Endothelial cell of umbilical vein (primary cell): ENCODE results near the gene ENHO. TPM values are rescaled to one million over a fixed set of nuclear protein-coding genes. Genes with fewer than 3 reads are reported as not detected.

ENCODE experiments used
- BruUV-seq: library from RNA; stranded (reverse); fragments of 400-500 nt; replicated peaks from 2 replicates; lab custom pipeline; 2021; lab: Mats Ljungman, UMichigan
- CTCF ChIA-PET: fragments of 300-600, 350-600 bp; sonication (Branson Sonifier 250); formaldehyde crosslinking; loops from one replicate; lab custom pipeline; 2021; ENCODE audit warnings: antibody characterized with exemption, inconsistent platforms; lab: Charles Lee
- POLR2A ChIA-PET: fragments of 300-600, 350-600 bp; sonication (Branson Sonifier 250); formaldehyde crosslinking; loops from one replicate; lab custom pipeline; 2021; ENCODE audit warnings: antibody characterized with exemption, inconsistent platforms; lab: Charles Lee
- DNase-seq: peaks from one replicate; pipeline ENCODE4 v3.0.0-alpha.2; 2011; ENCODE audit warnings: low read depth, low spot score
- FAIRE-seq: peaks from 2 replicates; lab custom pipeline; 2011; peaks lifted over from hg19 to GRCh38; lab: Jason Lieb, UNC
- H2AFZ ChIP-seq: 2 replicates; pipeline ENCODE4 v1.6.0; 2012; ENCODE audit warnings: low read depth, low read length, control low read depth, inconsistent platforms
- H3K27ac ChIP-seq: 2 replicates; pipeline ENCODE4 v1.5.1; 2011; ENCODE audit warnings: low read depth, mild to moderate bottlenecking, control low read depth, low read length, moderate library complexity; ENCODE audit not compliant: insufficient read depth
- H3K27me3 ChIP-seq, 2 experiments: 2 replicates each; pipeline versions ENCODE4 v1.6.0 to v1.6.1; 2011; ENCODE audit warnings: low read length in 2 of 2, mixed read lengths in 1 of 2; ENCODE audit not compliant: control insufficient read depth in 2 of 2, insufficient read depth in 2 of 2
- H3K36me3 ChIP-seq, 2 experiments: 2 replicates in 1 of 2; 3 replicates in 1 of 2; pipeline ENCODE4 v1.5.1; 2011; ENCODE audit warnings: low read length in 2 of 2, mild to moderate bottlenecking in 1 of 2, moderate library complexity in 1 of 2; ENCODE audit not compliant: control insufficient read depth in 2 of 2, insufficient read depth in 2 of 2; ENCODE audit errors: extremely low read depth in 1 of 2
- H3K4me1 ChIP-seq: 3 replicates; pipeline ENCODE4 v1.5.1; 2011; ENCODE audit warnings: mild to moderate bottlenecking, low read length; ENCODE audit not compliant: control insufficient read depth, insufficient read depth; ENCODE audit errors: extremely low read depth
- H3K4me2 ChIP-seq: 2 replicates; pipeline ENCODE4 v1.6.1; 2011; ENCODE audit warnings: low read length, control low read depth, mixed read lengths; ENCODE audit not compliant: insufficient read depth
- H3K4me3 ChIP-seq, 3 experiments: fragments of 200-600 bp in 1 of 3; sonication (generic), shearing (Covaris generic) in 1 of 3; replicated peaks in 1 of 3; 2 replicates each; pipeline ENCODE4 v1.5.1; 2011 to 2016; ENCODE audit warnings: control low read depth in 3 of 3, low read length in 3 of 3, mild to moderate bottlenecking in 2 of 3, inconsistent platforms in 1 of 3, low read depth in 1 of 3, moderate library complexity in 1 of 3; ENCODE audit not compliant: insufficient read depth in 1 of 3
- H3K79me2 ChIP-seq: 2 replicates; pipeline ENCODE4 v1.6.0; 2012; ENCODE audit warnings: low read length, inconsistent platforms; ENCODE audit not compliant: control insufficient read depth, insufficient read depth
- H3K9ac ChIP-seq: replicated peaks from 2 replicates; pipeline ENCODE3; 2011; ENCODE audit warnings: low read length, control low read depth; ENCODE audit not compliant: insufficient read depth; ENCODE audit errors: extremely low read depth
- H3K9me1 ChIP-seq: replicated peaks from 3 replicates; pipeline ENCODE4 v1.6.0; 2011; ENCODE audit warnings: mild to moderate bottlenecking, low read length; ENCODE audit not compliant: control insufficient read depth, insufficient read depth; ENCODE audit errors: extremely low read depth
- H3K9me3 ChIP-seq: replicated peaks from 2 replicates; pipeline ENCODE4 v1.5.1; 2012; ENCODE audit warnings: low read length, inconsistent platforms; ENCODE audit not compliant: control insufficient read depth, insufficient read depth
- H4K20me1 ChIP-seq: replicated peaks from 2 replicates; pipeline ENCODE3; 2011; ENCODE audit warnings: mild to moderate bottlenecking, low read length; ENCODE audit not compliant: control insufficient read depth, insufficient read depth; ENCODE audit errors: extremely low read depth
- FOS ChIP-seq: IDR thresholded peaks from 2 replicates; pipeline ENCODE4 v1.6.1; 2011; ENCODE audit warnings: mild to moderate bottlenecking, low read length, moderate library complexity, borderline replicate concordance; ENCODE audit not compliant: insufficient read depth
- MYC ChIP-seq: IDR thresholded peaks from one replicate; pipeline ENCODE4 v1.6.1; 2011; ENCODE audit warnings: mild to moderate bottlenecking, low read depth, low read length
- POLR2A ChIP-seq: IDR thresholded peaks from 2 replicates; pipeline ENCODE4 v1.6.1; 2012; ENCODE audit warnings: low read depth, mild to moderate bottlenecking, control low read depth, low read length
- POLR2AphosphoS5 ChIP-seq: IDR thresholded peaks from 2 replicates; pipeline ENCODE4 v1.6.1; 2012; ENCODE audit warnings: low read depth, mild to moderate bottlenecking, control low read depth, low read length, moderate library complexity; ENCODE audit not compliant: insufficient read depth
- dilution Hi-C: fragments of 300-500 bp; cut with MboI; formaldehyde crosslinking; loops from one replicate; pipeline ENCODE4 v1.15.0; 2019; ENCODE audit warnings: low sequenced_read_pairs; ENCODE audit not compliant: extremely low pct_ligation_motif_present
- intact Hi-C: fragments of 100-400 bp; cut with micrococcal nuclease; formaldehyde crosslinking; loops from one replicate; pipeline ENCODE4 v1.10.0; 2022
- polyA plus RNA-seq, 4 experiments: library from polyadenylated mRNA; depleted of rRNA in 3 of 4; stranded (reverse) in 3 of 4; unstranded in 1 of 4; fragments of >200 nt; gene quantifications; 2 replicates each; pipeline versions ENCODE4 v1.2.1 to v1.2.3, GENCODE V29; 2011 to 2012; ENCODE audit warnings: missing spikeins in 1 of 4
- total RNA-seq: library from RNA; stranded (reverse); gene quantifications from 2 replicates; pipeline ENCODE4 v1.2.3, GENCODE V29; 2021
- TF ChIP-seq, protein P1 (sequence below), 2 donors: IDR thresholded peaks; 1 replicate in 1 of 2; 2 replicates in 1 of 2; pipeline ENCODE4 v1.5.1; 2011; ENCODE audit warnings: low read length in 2 of 2, mild to moderate bottlenecking in 2 of 2, moderate library complexity in 2 of 2, control low read depth in 1 of 2, inconsistent platforms in 1 of 2, low read depth in 1 of 2; ENCODE audit not compliant: insufficient read depth in 1 of 2; ENCODE audit errors: extremely low read depth in 1 of 2

The ENHO gene
- total and polyA plus RNA-seq, 2 donors (not counting 3 experiments of a cell fraction or from before 2014, with no cell fraction given), result 0.10 TPM; not detected in 1

DNA sequence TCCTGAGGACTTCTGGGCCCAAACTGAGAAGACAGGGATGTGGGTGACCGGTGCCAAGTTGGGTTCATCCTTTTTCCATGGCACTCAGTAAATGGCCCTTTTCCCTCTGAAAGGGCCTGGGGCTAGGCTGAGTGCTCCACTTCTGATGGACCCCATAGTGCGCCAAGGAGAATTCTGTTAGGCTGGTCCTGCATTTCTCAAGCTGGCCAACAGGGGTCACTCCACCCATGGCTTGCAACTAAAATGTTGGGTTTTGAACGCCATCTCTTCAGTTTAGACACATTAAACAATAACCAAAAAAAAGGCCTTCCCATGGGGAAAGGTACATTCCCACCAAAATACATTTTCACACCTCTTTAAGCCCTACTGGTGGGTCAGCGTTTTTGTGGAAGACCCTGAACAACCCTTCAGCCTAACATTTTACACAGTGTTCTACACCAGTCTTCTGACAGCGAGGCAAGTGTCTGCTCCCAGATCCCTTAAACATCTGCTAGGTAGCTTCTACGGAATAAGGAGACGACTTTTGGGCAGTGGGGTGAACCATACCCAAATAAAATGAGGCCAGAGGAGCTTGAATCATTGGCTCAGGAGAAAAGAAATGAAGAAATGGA is 39.5 kb upstream of the ENHO start:
- no peak overlapping the region for H3K4me3 ChIP-seq
- no peak overlapping the region for H2AFZ ChIP-seq
- peaks cover 15 to 31% of the 10 kb centered on the region in 2 experiments for H3K27me3 ChIP-seq
- intact Hi-C loops (no loop called here), dilution Hi-C loops (no loop called here)
- H3K79me2 ChIP-seq, result no peaks in the 10 kb centered on the region
- no peaks in the 10 kb centered on the region for H3K4me1 ChIP-seq
- no peak overlapping the region for H3K9ac ChIP-seq
- TF ChIP-seq, protein P1, sequence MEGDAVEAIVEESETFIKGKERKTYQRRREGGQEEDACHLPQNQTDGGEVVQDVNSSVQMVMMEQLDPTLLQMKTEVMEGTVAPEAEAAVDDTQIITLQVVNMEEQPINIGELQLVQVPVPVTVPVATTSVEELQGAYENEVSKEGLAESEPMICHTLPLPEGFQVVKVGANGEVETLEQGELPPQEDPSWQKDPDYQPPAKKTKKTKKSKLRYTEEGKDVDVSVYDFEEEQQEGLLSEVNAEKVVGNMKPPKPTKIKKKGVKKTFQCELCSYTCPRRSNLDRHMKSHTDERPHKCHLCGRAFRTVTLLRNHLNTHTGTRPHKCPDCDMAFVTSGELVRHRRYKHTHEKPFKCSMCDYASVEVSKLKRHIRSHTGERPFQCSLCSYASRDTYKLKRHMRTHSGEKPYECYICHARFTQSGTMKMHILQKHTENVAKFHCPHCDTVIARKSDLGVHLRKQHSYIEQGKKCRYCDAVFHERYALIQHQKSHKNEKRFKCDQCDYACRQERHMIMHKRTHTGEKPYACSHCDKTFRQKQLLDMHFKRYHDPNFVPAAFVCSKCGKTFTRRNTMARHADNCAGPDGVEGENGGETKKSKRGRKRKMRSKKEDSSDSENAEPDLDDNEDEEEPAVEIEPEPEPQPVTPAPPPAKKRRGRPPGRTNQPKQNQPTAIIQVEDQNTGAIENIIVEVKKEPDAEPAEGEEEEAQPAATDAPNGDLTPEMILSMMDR (IDR thresholded peaks at IDR 0.05; ENCODE audit: extremely low read depth in 1 of 2, insufficient read depth in 1 of 2, low read depth in 1 of 2, low read length in 2 of 2), result peak; percentile 46 to 61
- TF ChIP-seq POLR2A (no peak), POLR2AphosphoS5 (no peak), MYC (no peak), FOS (no peak)
- no peaks in the 10 kb centered on the region for H3K9me1 ChIP-seq
- no peaks in the 10 kb centered on the region for H3K36me3 ChIP-seq
- ChIA-PET POLR2A (no interaction called here), CTCF (interaction anchor here (1.0 to 2.9 kb wide), 7 partner anchors 9 to 42 kb away, joined by 3 to 26 read pairs (median 4); no protein-coding TSS in a partner anchor)
- no peaks in the 10 kb centered on the region for H3K9me3 ChIP-seq
- H4K20me1 ChIP-seq, result no peaks in the 10 kb centered on the region
- FAIRE-seq (no peak), DNase-seq (no peak)
- no peak overlapping the region for H3K4me2 ChIP-seq
- H3K27ac ChIP-seq, result no peak overlapping the region
- no TSS peak for BruUV-seq
